ENCODE measurements around the gene ZNF804B. TPM values are rescaled to one million over a fixed set of nuclear protein-coding genes. Genes with fewer than 3 reads are reported as not detected.

The ZNF804B gene
- total RNA-seq, 1 donor from 2014 or later, result not detected

DNA sequence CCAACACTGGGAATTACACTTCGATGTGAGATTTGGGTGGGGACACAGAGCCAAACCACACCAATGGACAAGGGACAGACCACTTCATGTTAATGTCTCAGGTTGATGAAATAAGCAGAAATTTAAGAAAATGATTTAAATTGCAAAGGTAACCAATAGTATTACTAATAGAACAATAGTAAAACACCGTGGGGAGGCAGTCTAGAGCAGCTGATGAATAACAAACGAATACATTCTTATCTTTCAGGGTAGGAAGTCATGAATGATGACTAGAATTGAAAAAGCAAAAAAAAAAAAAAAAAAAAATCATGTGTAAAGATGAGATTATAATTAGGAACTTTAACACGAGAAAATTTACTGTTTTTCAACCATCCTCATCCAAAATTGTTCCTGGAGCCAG, 207.9 kb downstream of the ZNF804B start:
- no peak for DNase-seq

DNA sequence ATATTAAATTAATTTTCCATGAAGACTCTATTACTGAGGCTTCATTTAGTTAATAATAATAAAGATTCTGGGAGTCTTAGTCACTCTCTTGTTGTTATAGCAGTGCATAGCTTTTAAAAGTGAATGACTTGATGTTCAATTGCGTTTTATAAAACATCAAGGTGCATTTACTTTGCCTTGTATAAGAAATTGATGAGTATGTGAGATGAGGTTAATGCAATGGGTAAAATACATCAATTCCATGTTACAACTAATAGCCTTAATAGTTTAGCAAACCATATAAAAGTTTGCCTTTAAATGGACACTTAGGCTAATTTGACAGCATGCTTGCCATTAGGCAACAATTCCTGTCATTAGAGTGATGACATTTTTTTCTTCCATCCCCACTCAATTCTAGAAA, 209.7 kb downstream of the ZNF804B start:
- no peak for DNase-seq

DNA sequence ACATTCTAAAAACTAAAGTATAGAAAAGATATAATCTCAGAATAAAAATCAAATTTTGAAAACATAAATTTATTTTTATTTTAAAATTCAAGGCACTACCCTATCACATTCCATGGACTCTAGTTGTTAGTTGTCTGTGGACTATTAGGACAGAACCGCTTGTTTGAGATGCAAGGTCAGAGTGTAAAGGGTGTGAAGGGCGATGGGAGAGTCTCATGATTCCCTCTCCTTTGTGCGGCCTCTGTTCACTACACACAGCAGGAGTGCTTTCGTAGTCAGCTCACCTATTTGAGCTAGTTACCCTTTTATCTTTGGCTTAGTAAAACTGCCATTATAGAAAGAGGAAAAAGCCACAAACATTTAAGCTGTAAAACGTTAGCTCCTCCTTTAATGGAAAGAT, 225.8 kb downstream of the ZNF804B start:
- no peak for DNase-seq

DNA sequence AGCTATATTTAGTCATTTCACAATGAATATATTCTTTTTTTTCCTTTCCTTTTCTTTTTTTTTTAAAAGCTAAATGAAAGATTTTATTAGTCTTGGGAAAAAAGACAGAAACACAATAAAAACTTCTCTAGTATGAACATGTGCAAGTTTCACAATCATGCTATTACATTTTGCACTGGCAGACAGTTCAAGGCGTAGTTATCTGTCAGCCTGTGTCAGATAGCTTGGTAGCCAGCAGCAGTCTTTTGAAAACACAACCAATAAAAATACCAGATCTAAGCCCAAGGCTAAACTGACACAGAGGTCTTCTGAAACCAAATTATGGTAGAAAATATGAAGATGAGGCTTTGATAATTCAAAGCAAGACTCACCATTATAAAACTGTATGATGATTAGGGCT, 241.8 kb downstream of the ZNF804B start:
- DNase-seq, result no peak

DNA sequence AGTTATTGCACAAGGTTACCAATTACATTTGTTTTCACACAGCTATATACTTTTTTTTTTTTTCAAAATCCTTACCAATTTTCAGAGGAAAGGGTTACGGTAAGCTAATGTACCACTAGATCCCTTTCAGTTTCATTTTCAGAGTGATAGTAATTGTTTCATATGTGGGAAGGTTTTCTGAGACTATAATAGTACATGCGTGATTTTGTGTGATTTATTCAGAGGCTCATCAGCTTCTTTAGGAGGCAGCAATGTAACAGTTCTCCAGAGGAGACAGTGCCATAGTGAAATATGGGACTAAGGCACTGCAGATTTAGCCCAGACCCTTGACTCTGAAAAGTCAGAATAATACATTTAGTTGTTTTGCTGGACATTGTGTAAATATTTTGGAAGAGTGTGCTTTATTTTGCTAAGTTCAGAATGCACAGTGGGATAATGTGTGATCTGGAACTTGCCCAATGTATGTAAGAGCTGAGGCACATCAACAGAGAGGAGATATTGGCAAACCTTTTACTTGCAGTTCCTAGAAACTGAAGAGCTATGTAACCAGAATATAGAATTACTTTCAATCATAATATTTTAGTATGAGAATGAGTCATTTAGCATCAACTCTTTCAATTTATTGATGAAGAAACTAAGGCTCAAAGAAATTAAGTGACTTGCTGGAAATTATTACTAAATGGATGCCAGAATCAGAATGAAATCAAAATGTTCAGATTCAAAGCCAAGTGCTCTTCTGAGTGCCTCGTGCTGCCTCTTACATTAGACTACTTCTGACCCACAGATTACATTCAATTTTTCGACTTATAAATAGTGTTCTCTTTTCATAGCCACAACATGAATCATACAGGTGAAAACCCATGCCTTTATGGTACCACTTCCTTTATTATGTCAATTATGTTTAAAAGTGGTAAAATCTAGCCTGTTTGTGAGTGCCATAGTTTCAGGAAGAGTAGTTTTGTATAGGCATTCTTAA, 243.8 kb downstream of the ZNF804B start:
- no peak for DNase-seq

DNA sequence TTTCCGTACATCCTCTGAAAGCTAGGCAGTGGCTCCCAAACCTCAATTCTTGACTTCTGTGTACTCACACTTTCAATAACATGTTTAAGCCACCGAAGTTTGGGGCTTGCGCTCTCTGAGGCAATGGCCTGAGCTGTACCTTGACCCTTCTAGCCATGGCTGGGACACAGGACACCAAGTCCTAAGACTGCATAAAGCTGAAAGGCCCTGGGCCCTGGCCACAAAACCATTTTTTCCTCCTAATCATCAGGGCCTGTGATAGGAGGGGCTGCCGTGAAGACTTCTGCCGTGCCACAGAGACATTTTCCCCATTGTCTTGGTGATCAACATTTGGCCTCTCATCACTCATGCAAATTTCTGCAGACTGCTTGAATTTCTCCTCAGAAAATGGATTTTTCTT, 252.5 kb downstream of the ZNF804B start:
- DNase-seq, result no peak

DNA sequence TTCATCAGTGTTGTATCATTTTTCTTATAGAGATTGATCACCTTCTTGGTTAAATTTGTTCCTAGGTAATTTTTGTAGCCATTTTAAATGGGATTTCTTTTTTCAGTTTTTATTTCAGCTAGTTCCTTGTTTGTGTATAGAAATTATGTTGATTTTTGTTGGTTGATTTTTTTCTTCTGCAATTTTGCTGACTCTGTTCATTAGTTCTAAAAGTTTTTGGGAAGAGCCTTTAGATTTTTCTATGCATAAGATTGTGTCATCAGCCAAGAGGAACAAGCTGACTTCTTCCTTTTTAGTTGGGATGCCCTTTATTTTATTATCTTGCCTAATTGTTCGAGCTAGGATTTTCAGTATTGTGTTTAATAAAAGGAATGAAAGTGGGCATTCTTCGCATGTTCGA, 258.2 kb downstream of the ZNF804B start:
- no peak for DNase-seq

DNA sequence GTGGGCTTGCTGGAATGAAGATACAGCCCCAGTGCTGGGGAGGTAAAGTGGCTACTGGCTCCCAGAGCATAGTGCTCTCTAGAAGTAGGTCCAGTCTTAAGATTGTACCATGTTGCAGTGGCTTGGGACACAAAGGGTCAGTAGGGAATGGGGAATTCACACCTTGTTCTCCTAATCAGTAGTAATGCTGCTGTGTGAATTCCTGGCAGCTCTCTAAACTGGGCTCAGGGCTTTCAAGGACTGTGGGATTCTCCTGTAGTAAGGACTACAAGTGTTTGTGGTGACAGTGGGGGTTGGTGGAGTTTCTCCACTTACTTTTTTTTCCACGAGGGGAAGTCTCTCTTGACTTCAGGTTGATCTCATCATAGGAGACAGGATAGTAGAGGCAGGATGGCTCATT, 262.2 kb downstream of the ZNF804B start:
- DNase-seq, result no peak

DNA sequence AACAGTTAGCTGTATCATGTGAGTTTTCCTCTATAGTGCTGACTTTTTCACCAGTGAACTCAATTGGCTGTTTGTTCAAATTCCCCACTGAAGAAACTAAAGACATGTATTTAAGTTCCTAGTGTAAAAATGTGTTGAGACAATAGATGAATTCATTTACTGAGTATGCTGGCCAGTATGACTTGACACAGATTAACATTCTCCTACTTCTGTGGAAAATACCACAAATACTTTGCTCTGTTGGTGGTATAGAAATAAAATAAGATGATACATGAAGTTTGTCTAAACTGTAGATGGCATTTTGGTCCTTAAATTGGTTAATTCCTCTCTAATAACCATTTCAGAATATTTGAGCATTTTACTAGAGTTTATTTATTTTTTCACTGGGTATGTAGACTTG, 263.7 kb downstream of the ZNF804B start:
- DNase-seq, result no peak

DNA sequence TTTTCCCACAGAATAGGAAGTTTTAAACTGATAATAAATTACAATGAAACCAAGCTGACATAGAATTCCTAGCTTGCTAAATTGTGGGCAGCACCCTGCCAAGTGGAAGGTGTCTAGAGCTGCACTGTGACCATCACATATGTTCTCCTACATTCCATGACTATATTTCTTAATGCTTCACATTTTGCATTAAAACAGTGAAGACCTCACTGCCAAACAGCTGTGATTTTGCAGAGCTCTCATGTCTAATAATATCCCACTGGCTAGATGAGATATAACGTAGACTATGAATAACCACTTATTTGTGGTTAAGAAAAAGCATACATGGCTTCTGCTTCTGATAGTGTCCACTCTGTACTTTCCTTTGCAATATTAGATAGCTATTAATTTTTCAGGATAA, 264.4 kb downstream of the ZNF804B start:
- peak; percentile 33 for DNase-seq

DNA sequence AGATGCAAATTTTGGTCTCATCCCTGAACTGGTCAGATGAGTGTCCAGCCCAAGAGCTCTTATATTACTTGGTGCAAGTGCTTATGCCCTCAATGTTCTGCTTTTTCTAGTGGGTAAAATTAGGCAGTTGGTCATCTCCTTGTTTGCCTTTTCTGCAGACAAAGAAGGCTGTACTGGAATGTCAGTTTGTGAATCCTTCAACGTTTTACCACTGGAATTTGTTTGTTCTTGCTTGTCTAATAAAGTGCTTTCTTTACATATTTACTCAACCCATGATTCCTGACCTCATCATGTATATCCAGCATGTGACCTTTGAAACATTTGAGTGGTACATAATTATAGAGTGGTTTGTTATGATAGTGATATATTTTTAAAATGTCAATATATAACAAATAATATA, 268.3 kb downstream of the ZNF804B start:
- no peak for DNase-seq

DNA sequence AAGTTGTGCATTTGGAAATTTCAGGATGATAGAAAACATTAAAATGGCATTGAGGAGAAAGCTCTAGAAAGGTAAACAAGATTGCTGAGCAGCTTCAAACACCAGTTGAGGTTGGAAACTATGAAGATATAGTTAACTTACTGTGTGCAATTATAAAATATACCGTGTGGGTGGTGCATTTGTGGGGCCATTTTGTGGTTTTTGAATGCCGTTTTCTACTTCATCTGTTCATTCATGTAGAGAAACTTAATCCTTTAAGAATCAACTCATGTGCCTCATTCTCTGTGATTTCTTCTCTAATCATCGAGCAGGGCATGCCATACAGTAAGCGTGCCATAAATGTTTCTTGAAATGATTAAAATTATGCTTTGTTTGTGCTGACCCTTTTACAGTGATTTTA, 268.8 kb downstream of the ZNF804B start:
- DNase-seq, result no peak

DNA sequence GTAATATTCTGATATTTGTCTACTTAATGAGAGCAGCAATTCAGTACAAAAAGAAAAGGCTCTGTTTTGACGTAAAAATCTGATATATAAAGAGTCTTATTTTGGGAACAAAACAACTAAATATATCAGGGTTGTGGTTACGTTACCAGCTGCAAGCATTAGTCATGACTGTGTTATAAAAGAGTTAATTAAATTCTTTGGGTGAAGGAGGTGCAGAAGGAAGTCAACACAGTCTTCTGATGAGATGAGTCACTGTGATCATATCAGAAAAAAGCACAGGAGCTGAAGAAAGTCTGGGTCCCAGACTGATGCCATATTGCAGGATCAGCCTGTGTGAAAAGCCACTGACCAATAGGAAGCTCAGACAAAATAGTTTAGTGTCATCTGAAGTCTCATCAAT, 270.4 kb downstream of the ZNF804B start:
- DNase-seq, result no peak

DNA sequence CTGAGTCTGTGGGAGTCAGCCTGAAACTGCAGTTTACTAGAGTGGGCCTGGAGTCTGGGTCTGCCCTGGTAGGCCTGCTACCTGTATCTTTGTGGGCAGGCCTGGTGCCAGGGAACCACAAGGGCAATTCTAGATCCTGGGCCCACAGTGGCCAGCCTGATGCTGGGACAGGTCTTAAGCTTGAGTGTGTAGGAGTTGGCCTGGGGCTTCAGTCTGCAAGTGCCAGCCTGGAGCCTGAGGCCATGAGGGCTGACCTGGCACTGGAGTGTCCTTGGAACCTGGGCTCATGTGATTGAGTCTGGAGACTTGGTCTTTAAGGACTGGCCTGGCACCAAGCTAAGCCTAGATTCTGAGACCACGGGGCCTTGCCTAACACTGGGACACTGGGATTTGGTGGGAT, 281.7 kb downstream of the ZNF804B start:
- no peak for DNase-seq

DNA sequence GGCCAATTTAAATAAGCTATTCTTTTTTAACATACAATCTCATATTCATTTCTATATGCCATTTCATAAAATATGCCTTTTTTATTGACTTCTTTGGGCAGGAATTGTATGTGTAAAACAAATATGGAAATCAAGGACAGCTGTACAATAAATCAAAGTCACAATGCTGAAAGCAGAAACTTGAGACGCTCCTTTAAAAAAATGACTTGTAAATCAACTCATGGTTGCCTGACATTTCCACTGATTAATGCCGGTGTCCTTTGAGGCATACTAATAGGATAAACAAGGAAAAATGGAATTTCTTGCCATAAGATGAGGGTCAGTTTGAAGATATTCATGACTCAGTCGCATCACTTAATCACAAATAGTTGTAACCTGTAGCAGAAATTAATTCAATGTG, 283.4 kb downstream of the ZNF804B start:
- DNase-seq, result no peak

DNA sequence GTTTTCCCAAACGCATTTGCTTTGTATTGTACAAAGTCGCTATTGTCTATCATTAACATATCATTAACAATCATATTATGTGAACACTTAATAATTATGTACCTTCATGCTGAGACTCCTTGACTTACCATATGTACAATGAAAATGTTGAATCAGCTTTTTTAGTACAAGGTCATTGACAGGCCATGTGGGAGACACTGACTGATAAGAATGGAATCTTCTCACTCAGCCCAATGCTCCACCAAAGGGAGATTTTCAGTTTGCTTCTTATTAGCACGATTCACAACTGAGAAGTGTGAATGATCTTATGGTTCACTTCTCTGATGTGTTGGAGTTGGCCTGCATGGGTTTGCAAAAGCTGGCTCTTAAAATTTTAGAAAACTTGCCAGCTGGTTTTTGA, 289.5 kb downstream of the ZNF804B start:
- DNase-seq, result no peak

DNA sequence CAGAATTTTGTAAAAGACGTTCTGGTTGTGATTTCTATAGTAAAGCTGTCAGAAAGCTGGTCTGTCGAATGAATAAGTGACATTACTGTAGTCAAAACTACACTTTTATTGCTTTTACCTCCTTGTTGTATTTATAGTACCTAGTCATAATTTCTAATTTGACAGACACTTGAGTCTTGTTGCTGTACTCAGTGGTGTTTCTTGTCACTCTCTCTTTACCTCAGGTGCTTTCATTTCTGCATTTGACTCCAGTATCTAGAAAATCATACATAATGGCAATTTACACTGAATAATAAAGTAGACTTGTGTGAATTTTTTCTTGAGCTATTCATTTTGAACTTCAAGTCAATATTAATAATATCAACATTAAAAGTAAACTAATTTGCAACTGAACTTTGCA, 293.6 kb downstream of the ZNF804B start:
- no peak for DNase-seq

DNA sequence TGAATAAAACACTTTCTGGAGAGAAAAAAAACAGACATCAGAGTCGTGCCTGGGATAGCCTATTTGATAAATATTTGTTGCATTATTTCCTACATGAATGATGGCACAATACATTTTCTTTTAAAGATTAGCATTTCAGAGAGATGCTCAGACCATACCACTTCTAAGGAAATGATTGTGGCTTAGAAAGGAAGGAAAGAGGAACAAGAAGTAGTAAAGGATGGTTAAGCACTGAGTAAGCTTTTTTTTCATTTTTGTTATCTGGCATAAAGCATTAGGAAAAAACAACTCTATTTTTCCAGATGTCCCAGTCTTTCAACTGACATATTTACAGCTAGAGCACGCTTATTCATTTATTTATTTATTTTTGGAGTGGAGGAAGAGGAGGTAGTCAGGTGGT, 294.9 kb downstream of the ZNF804B start:
- DNase-seq, result no peak

DNA sequence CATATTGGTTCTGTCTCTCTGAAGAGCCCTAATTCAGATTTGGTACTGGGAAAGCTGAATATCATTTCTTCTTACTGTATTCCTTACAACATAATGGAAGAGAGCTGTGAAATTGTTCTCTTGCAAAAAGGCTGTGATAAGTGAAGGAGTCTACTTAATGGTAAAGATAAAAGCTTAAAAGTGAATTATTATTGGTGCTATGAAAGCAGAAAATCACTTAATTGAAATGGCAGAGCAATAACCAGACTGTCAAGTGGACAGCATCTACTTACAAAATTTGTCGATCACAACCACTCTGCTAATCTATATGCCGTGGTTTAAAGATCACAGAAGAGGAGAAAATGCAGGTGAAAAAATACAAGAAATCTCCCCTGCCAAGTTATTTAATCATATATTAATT, 300.7 kb downstream of the ZNF804B start:
- DNase-seq, result no peak

DNA sequence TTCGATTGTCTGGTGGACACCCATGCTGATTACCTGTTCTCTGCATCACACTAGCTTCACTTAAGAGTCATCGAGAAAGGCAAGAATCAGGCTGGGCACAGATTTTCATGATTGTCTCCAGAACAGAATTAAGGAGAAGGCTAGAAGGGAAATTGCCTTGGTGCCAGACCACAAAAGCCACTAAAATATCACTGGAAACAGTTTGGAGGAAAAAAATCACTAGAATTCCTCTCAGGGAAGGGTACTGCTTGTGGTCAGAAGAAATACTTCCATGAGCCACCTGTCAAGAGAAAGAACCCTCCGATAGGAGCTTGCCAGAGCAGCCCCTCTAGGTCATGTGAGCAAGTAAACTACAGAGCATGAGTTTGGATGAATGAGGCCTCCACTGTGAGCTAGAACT, 305.3 kb downstream of the ZNF804B start:
- no peak for DNase-seq

DNA sequence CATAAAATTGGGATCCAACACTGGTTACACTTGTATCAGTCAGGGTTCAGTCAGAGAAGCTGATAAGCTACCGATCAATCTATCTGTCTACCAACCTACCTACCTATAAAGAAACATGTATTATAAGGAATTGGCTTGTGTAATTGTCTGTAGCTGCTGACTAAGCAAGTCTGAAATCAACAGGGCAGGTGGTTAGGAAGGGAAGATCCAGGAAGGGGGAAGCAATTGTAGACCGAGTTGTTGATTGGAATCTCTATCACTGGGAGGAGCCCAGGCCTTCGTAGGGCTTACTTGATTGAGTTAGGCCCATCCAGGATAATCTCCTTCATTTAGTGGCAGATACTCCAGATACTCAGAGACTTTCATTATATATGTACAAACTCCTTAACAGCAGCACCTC, 307.5 kb downstream of the ZNF804B start:
- no peak for DNase-seq

DNA sequence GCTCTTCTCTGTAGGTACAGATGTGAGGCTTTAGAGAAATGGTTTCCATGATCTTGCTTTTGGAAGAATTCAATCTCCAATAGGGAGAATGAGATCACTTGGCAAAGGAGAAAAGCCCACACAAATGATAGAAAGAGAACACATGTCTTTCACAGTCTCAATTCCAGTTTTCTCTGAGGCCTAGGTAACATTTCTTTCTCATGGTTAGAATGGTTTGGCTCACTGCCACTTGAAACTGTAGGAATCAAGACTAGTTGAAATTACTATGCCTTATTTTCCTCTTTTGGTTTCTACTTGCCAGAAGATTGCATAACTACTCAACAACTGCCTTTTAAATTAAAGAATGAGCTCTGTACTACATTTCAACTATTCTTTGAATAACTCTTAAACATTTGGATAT, 312.6 kb downstream of the ZNF804B start:
- DNase-seq, result peak; percentile 9

DNA sequence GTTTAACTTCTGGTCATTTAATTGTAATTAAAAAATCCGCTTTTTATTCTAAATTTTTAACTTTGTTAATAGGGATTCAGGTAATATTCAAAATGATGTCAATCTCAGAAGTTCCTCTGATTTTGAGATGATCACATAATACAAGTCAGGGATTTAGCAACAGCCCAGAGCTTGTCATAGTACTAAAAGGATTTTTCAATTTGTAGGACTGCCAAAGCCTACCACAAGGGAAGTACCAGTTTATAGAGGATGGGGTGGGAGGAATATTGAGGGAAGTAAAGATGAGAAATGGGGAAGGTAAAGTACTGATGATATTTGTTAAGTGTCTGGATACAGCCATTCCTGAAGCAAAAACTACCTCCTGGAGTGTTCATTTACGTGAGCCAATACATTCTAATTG, 314.3 kb downstream of the ZNF804B start:
- DNase-seq, result no peak

DNA sequence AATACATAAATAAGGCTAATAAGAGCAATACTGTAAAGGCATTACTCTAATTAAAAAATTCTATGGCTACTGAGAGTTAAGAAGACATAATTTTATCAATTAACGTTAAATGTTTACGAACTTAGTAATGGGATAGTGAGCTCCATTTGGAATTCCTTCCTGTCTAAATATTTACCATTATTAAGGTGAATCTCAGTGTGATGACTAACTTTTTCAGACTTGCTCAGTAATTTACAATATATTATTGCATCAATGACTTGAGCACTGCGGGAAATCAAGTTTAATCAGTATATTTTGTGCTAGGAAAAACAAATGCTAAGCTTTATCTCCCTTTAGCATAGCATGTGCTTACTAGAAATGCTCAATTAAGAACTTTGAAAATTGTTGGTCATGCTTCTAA, 318.5 kb downstream of the ZNF804B start:
- DNase-seq, result no peak

DNA sequence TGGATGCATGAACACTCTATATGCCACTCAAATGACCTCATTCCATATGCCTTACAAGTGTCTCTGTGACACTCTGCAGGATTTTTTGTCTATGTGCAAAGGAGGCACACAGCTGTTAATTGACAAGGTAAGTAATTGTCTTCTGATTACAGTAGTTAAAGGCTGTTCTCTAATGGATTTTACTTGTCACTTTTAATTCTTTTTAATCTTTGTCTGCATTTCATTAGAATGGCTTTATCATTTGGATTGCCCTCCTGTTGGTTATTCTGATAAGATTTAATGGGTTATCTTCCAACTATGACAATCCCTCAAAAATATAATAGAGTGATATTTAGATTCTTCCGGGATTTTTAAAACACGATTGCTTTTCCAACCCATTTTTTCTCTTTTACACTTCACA, 326.1 kb downstream of the ZNF804B start:
- no peak for DNase-seq
